Naive thymus-derived CD4-positive, alpha-beta T cell (primary cell): ENCODE measurements around the gene HPGDS. TPM values are rescaled to one million over a fixed set of nuclear protein-coding genes. Genes with fewer than 3 reads are reported as not detected.

Experiments
- ATAC-seq: fragments of 150-1000 bp; cut with Tn5 transposase; 2 replicates; pipeline ENCODE4 v1.10.0; 2021; ENCODE audit warnings: mild to moderate bottlenecking, moderate library complexity
- CTCF ChIA-PET: fragments of 350-600 bp; sonication (Branson Sonifier 250); formaldehyde crosslinking; loops from one replicate; lab custom pipeline; 2021; ENCODE audit warnings: antibody characterized with exemption; lab: Charles Lee
- POLR2A ChIA-PET: fragments of 350-600 bp; sonication (Branson Sonifier 250); formaldehyde crosslinking; loops from one replicate; lab custom pipeline; 2021; ENCODE audit warnings: antibody characterized with exemption, inconsistent platforms; lab: Charles Lee
- DNase-seq, 9 donors: peaks; one replicate each; pipeline versions ENCODE4 v3.0.0 to v3.0.0-alpha.2; 2020 to 2022; ENCODE audit warnings: mixed read lengths in 1 of 9
- H3K27ac ChIP-seq: one replicate; pipeline ENCODE4 v1.7.0; 2013; ENCODE audit warnings: mild to moderate bottlenecking, low read depth, low read length, moderate library complexity
- H3K27me3 ChIP-seq, 2 donors: one replicate each; pipeline ENCODE4 v1.7.0; 2013; ENCODE audit warnings: low read length in 2 of 2, mild to moderate bottlenecking in 2 of 2, moderate library complexity in 2 of 2; ENCODE audit not compliant: control insufficient read depth in 2 of 2, insufficient read depth in 2 of 2
- H3K36me3 ChIP-seq, 3 experiments: 1 replicate in 2 of 3; 2 replicates in 1 of 3; pipeline ENCODE4 v1.7.0; 2013; ENCODE audit warnings: low read length in 3 of 3, mild to moderate bottlenecking in 3 of 3, moderate library complexity in 1 of 3; ENCODE audit not compliant: insufficient read depth in 3 of 3, control insufficient read depth in 2 of 3
- H3K4me1 ChIP-seq, 2 donors: one replicate each; pipeline ENCODE4 v1.7.0; 2013; ENCODE audit warnings: low read length in 2 of 2, mild to moderate bottlenecking in 2 of 2, moderate library complexity in 1 of 2; ENCODE audit not compliant: control insufficient read depth in 2 of 2, insufficient read depth in 2 of 2
- H3K4me3 ChIP-seq: 2 replicates; pipeline ENCODE4 v1.7.0; 2013; ENCODE audit warnings: mild to moderate bottlenecking, low read length
- H3K9me3 ChIP-seq, 3 experiments: 1 replicate in 2 of 3; 2 replicates in 1 of 3; pipeline ENCODE4 v1.7.0; 2013; ENCODE audit warnings: low read length in 3 of 3; ENCODE audit not compliant: control insufficient read depth in 2 of 3
- H3K27ac Mint-ChIP-seq, 9 donors: one replicate each; pipeline ENCODE4 v1.8.0; 2020 to 2022; ENCODE audit warnings: mixed read lengths in 9 of 9, mild to moderate bottlenecking in 8 of 9, moderate library complexity in 5 of 9, inconsistent platforms in 2 of 9
- H3K27me3 Mint-ChIP-seq, 5 donors: one replicate each; pipeline ENCODE4 v1.8.0; 2021 to 2022; ENCODE audit warnings: mixed read lengths in 5 of 5, mild to moderate bottlenecking in 1 of 5
- H3K36me3 Mint-ChIP-seq, 5 donors: one replicate each; pipeline ENCODE4 v1.8.0; 2020 to 2022; ENCODE audit warnings: mixed read lengths in 5 of 5, mild to moderate bottlenecking in 3 of 5, inconsistent platforms in 1 of 5
- H3K4me1 Mint-ChIP-seq, 7 donors: one replicate each; pipeline ENCODE4 v1.8.0; 2020 to 2022; ENCODE audit warnings: mixed read lengths in 7 of 7, mild to moderate bottlenecking in 3 of 7, inconsistent platforms in 1 of 7
- H3K4me3 Mint-ChIP-seq, 10 donors: one replicate each; pipeline ENCODE4 v1.8.0; 2020 to 2022; ENCODE audit warnings: mild to moderate bottlenecking in 10 of 10, mixed read lengths in 10 of 10, moderate library complexity in 6 of 10, inconsistent platforms in 2 of 10
- H3K9me3 Mint-ChIP-seq, 11 donors: one replicate each; pipeline ENCODE4 v1.8.0; 2020 to 2022; ENCODE audit warnings: mixed read lengths in 11 of 11, mild to moderate bottlenecking in 4 of 11, inconsistent platforms in 1 of 11, moderate library complexity in 1 of 11
- intact Hi-C, 2 donors: fragments of 100-400 bp; cut with micrococcal nuclease; formaldehyde crosslinking; loops; one replicate each; pipeline ENCODE4 v1.15.1; 2023
- polyA plus RNA-seq, 2 donors: library from polyadenylated mRNA; unstranded; fragments of 300-500 nt; fragmentation: Illumina TruSeq; gene quantifications; one replicate each; pipeline ENCODE4 v1.2.3, GENCODE V29; 2021
- total RNA-seq, 6 experiments: library from RNA in 5 of 6; stranded (reverse) in 5 of 6; gene quantifications; 1 replicate in 5 of 6; 2 replicates in 1 of 6; pipeline ENCODE4 v1.2.3 and lab custom pipeline; 2021 to 2026

HPGDS gene
- total and polyA plus RNA-seq, 7 experiments from 2014 or later = 0.72 to 2.3 TPM; not detected in 5

GRCh38 chr4:94336303-94336702, 6.3 kb downstream of the HPGDS start:
- intact Hi-C loops = no loop called here
- Mint-ChIP-seq H3K4me3 (no peak overlapping the region), H3K27ac (no peak overlapping the region)

GRCh38 chr4:94334962-94335361, 7.7 kb downstream of the HPGDS start:
- no peaks in the 10 kb centered on the region for H3K9me3 ChIP-seq
- H3K36me3 ChIP-seq = no peaks in the 10 kb centered on the region
- Mint-ChIP-seq H3K36me3 (no peaks in the 10 kb centered on the region), H3K9me3 (peaks cover 0 to 1% (median 0%) of the 10 kb centered on the region in 11 donors), H3K4me1 (peaks cover 0 to 17% (median 14%) of the 10 kb centered on the region in 7 donors), H3K27me3 (peaks cover 0 to 5% (median 2%) of the 10 kb centered on the region in 5 donors), H3K4me3 (no peak overlapping the region), H3K27ac (no peak overlapping the region)
- H3K4me3 ChIP-seq = no peak overlapping the region
- H3K27ac ChIP-seq = no peak overlapping the region
- DNase-seq (no peak), ATAC-seq (no peak)
- intact Hi-C loops = no loop called here
- CTCF ChIA-PET = no interaction called here
- H3K4me1 ChIP-seq = no peaks in the 10 kb centered on the region
- POLR2A ChIA-PET = no interaction called here
- H3K27me3 ChIP-seq = no peaks in the 10 kb centered on the region

More at GRCh38 chr4:94336303-94336702, 6.3 kb downstream of the HPGDS start:
- H3K4me1 ChIP-seq = no peaks in the 10 kb centered on the region
- H3K4me1 Mint-ChIP-seq = peaks cover 0 to 17% (median 14%) of the 10 kb centered on the region in 7 donors
- H3K36me3 Mint-ChIP-seq = no peaks in the 10 kb centered on the region
- no peak overlapping the region for H3K4me3 ChIP-seq
- no peak overlapping the region for H3K27ac ChIP-seq
- H3K27me3 ChIP-seq = no peaks in the 10 kb centered on the region
- H3K27me3 Mint-ChIP-seq = peaks cover 0 to under 1% (median 0%) of the 10 kb centered on the region in 5 donors
- DNase-seq (no peak), ATAC-seq (no peak)
- no peaks in the 10 kb centered on the region for H3K9me3 Mint-ChIP-seq
- H3K9me3 ChIP-seq = no peaks in the 10 kb centered on the region
- POLR2A ChIA-PET = no interaction called here
- H3K36me3 ChIP-seq = no peaks in the 10 kb centered on the region
- CTCF ChIA-PET = no interaction called here

GRCh38 chr4:94334476-94334875, 8.2 kb downstream of the HPGDS start:
- peaks cover 0 to 8% (median 5%) of the 10 kb centered on the region in 5 donors for H3K27me3 Mint-ChIP-seq
- Histone ChIP-seq H3K4me3 (no peak overlapping the region), H3K4me1 (no peaks in the 10 kb centered on the region), H3K9me3 (no peaks in the 10 kb centered on the region), H3K27me3 (no peaks in the 10 kb centered on the region), H3K27ac (no peak overlapping the region), H3K36me3 (no peaks in the 10 kb centered on the region)
- no peak overlapping the region for H3K27ac Mint-ChIP-seq
- POLR2A ChIA-PET = no interaction called here
- no peaks in the 10 kb centered on the region for H3K36me3 Mint-ChIP-seq
- no peak for ATAC-seq
- CTCF ChIA-PET = no interaction called here
- no peak overlapping the region for H3K4me3 Mint-ChIP-seq
- H3K4me1 Mint-ChIP-seq = peaks cover 0 to 12% (median 10%) of the 10 kb centered on the region in 7 donors
- peaks cover 0 to 3% (median 0%) of the 10 kb centered on the region in 11 donors for H3K9me3 Mint-ChIP-seq
- DNase-seq = no peak
- intact Hi-C loops = no loop called here

GRCh38 chr4:94333866-94334265, 8.8 kb downstream of the HPGDS start:
- intact Hi-C loops = no loop called here
- Mint-ChIP-seq H3K4me3 (no peak overlapping the region), H3K27ac (no peak overlapping the region), H3K36me3 (no peaks in the 10 kb centered on the region), H3K4me1 (peaks cover 0 to 6% (median 4%) of the 10 kb centered on the region in 7 donors), H3K9me3 (peaks cover 0 to 3% (median 0%) of the 10 kb centered on the region in 11 donors), H3K27me3 (peaks cover 0 to 8% (median 5%) of the 10 kb centered on the region in 5 donors)
- DNase-seq = no peak
- no peak overlapping the region for H3K27ac ChIP-seq
- no peaks in the 10 kb centered on the region for H3K27me3 ChIP-seq
- POLR2A ChIA-PET = no interaction called here
- ATAC-seq = no peak
- CTCF ChIA-PET = no interaction called here
- H3K4me1 ChIP-seq = no peaks in the 10 kb centered on the region
- H3K4me3 ChIP-seq = no peak overlapping the region
- H3K36me3 ChIP-seq = no peaks in the 10 kb centered on the region
- H3K9me3 ChIP-seq = no peaks in the 10 kb centered on the region

GRCh38 chr4:94332983-94333590, 9.5 kb downstream of the HPGDS start:
- no peak for DNase-seq
- Histone ChIP-seq H3K36me3 (no peaks in the 10 kb centered on the region), H3K4me1 (no peaks in the 10 kb centered on the region), H3K27me3 (no peaks in the 10 kb centered on the region), H3K4me3 (no peak overlapping the region), H3K27ac (no peak overlapping the region), H3K9me3 (no peaks in the 10 kb centered on the region)
- intact Hi-C loops = no loop called here
- Mint-ChIP-seq H3K4me1 (no peaks in the 10 kb centered on the region), H3K9me3 (peaks cover 0 to 4% (median 0%) of the 10 kb centered on the region in 11 donors), H3K27me3 (peaks cover 0 to 10% (median 5%) of the 10 kb centered on the region in 5 donors), H3K36me3 (no peaks in the 10 kb centered on the region), H3K4me3 (no peak overlapping the region), H3K27ac (no peak overlapping the region)
- ATAC-seq = no peak
- ChIA-PET CTCF (no interaction called here), POLR2A (interaction anchor here (0.6 kb wide), 1 partner anchor 26 kb away, joined by 4 read pairs; no protein-coding TSS in a partner anchor)

GRCh38 chr4:94329933-94330332, 12.7 kb downstream of the HPGDS start:
- Histone ChIP-seq H3K36me3 (no peaks in the 10 kb centered on the region), H3K27ac (no peak overlapping the region), H3K4me1 (no peaks in the 10 kb centered on the region), H3K4me3 (no peak overlapping the region), H3K9me3 (peaks cover 0 to 20% (median 3%) of the 10 kb centered on the region in 3 experiments), H3K27me3 (no peaks in the 10 kb centered on the region)
- Mint-ChIP-seq H3K27me3 (peaks cover 0 to 10% (median 5%) of the 10 kb centered on the region in 5 donors), H3K9me3 (peaks cover 4 to 32% (median 13%) of the 10 kb centered on the region in 11 donors), H3K36me3 (peaks cover 0 to 5% (median 4%) of the 10 kb centered on the region in 5 donors), H3K4me1 (no peaks in the 10 kb centered on the region), H3K27ac (no peak overlapping the region), H3K4me3 (no peak overlapping the region)
- no peak for ATAC-seq
- ChIA-PET POLR2A (no interaction called here), CTCF (no interaction called here)
- DNase-seq = no peak
- intact Hi-C loops = no loop called here

GRCh38 chr4:94325835-94326234, 16.8 kb downstream of the HPGDS start:
- DNase-seq = no peak
- no peak overlapping the region for H3K27ac Mint-ChIP-seq
- intact Hi-C loops = no loop called here
- CTCF ChIA-PET = interaction anchor here (0.9 kb wide), 1 partner anchor 9 kb away, joined by 3 read pairs; no protein-coding TSS in a partner anchor
- H3K9me3 Mint-ChIP-seq = peaks cover 4 to 62% (median 19%) of the 10 kb centered on the region in 11 donors
- no peaks in the 10 kb centered on the region for H3K4me1 ChIP-seq
- peaks cover 0 to 20% (median 3%) of the 10 kb centered on the region in 3 experiments for H3K9me3 ChIP-seq
- H3K36me3 Mint-ChIP-seq = peaks cover 2 to 8% (median 4%) of the 10 kb centered on the region in 5 donors
- POLR2A ChIA-PET = no interaction called here
- H3K36me3 ChIP-seq = no peaks in the 10 kb centered on the region
- no peaks in the 10 kb centered on the region for H3K27me3 ChIP-seq
- no peak overlapping the region for H3K4me3 Mint-ChIP-seq
- ATAC-seq = no peak
- H3K27me3 Mint-ChIP-seq = peaks cover 0 to 31% (median 4%) of the 10 kb centered on the region in 5 donors
- peaks cover 0 to 1% (median 0%) of the 10 kb centered on the region in 7 donors for H3K4me1 Mint-ChIP-seq
- no peak overlapping the region for H3K27ac ChIP-seq
- no peak overlapping the region for H3K4me3 ChIP-seq
